SW480 (cell line): ENCODE measurements around the gene OR2A25.
A peak's percentile ranks its signal among the peaks of the same experiment; 100 is the strongest.
"Not testable (repeated sequence)": the region's sequence is repeated elsewhere in the genome, so short reads cannot be mapped to it uniquely, and the experiment has no call there.

Source experiments
- DNase-seq: peaks from one replicate; pipeline ENCODE4 v3.0.0-alpha.2; 2016; ENCODE audit warnings: low spot score

Gene OR2A25, protein sequence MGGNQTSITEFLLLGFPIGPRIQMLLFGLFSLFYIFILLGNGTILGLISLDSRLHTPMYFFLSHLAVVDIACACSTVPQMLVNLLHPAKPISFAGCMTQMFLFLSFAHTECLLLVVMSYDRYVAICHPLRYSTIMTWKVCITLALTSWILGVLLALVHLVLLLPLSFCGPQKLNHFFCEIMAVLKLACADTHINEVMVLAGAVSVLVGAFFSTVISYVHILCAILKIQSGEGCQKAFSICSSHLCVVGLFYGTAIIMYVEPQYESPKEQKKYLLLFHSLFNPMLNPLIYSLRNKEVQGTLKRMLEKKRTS

DNA sequence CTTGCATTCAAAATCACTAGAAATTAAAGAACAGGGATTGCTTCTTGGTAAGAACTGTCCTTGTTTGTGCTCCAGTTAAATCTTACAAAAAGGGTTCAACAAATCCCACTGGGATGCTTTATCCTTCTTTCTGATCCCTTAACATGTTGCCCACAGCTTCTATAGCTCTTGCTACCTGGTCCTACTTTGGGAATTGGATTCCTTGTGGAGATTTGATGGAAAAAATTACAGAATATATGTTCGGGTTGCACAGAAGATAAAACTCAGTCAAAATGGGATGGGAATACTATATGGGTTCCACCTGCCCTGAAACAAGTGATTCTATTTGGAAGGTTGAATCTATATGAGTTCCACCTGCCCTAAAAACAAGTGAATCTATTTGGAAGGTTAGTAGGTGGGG is at the start of gene OR2A25:
OR2A25 (plus strand) TSS at position 301 of the 400 bp plus-strand sequence. CDS start 4,409 bp downstream, outside the sequence.
- DNase-seq, result no peak

DNA sequence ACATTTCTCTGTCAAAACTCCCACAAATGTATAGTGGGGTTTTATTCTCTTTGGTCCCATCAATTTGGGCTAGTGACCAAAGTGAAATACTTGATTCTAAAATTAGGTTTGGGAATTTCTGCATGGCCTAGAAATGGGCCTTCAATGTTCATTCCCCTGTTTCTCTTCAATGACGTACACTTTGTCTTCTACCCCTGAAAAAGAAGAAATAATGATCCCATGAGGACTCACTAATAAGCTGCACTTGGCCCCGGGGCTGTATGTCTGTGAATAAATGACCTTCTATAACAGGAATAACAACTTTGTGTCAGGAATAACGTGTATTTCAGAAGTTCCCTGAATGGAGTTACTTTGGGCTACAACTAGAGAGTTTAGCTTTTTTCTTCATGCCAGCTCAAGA is 49.3 kb upstream of the OR2A25 start:
- no peak for DNase-seq

DNA sequence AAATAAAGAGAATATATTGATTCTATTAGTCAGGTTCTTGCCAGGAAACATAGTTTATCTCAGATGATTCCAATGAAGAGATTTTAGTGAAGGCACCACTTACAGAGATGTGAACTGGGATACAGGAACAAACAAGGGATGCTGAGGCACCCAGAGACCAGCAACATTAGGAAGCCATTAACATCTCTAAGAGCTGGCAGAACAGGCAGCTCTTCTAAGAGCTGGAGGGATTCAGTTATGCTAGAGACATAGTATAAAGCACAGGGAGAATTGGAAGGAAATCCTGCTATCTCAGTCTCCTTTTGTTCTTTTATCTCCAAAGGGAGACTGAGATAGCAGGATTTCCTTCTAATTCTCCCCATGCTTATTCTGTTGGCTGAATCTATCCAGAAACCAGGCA is 47.4 kb upstream of the OR2A25 start:
- no peak for DNase-seq

DNA sequence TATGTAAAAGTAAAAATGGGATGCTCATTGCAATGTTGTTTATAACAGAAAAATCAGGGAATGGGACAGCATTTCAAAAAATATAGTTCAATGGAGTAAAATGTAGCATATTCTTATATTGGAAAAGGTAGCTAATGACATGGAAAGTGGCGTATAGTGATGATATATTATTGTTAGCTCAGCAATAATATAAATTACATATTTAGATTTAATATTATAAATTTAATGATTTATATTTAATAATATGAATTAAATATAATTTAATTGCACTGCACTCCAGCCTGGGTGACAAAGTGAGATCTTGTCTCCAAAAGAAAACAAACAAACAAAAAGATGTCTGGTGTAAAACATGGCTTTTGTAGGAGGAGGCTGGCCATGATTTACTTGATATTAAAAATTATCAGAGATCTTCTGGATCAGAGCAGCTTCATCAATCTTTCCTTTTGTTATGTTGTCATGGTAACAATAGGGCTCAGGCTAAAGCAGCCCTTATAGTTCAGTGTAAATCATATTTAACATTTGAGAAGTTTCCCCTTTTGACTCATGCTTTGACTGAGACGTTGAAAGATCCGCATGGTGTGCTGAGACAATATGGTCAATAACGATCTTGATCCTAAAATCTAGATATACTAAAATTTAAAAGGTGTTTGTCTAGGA is 46.3 kb upstream of the OR2A25 start:
- DNase-seq, result no peak

DNA sequence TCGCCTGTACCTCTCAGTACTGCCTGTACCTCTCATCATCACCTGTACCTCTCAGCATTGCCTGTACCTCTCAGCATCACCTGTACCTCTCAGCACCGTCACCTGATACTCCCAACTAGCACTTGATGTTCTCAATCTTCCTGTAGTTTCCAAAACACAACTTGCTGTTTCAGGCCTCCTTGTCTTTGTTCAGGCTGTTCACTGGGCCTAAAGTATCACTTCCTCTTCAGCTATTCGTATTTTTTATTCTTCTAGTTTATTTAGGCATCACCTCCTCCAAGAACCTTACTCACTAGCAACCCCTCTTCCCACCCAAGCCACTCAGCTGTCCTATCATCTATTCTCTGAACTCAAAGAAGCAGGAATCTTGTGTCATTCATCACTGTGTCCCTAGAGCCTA is 45.4 kb upstream of the OR2A25 start:
- DNase-seq, result no peak

DNA sequence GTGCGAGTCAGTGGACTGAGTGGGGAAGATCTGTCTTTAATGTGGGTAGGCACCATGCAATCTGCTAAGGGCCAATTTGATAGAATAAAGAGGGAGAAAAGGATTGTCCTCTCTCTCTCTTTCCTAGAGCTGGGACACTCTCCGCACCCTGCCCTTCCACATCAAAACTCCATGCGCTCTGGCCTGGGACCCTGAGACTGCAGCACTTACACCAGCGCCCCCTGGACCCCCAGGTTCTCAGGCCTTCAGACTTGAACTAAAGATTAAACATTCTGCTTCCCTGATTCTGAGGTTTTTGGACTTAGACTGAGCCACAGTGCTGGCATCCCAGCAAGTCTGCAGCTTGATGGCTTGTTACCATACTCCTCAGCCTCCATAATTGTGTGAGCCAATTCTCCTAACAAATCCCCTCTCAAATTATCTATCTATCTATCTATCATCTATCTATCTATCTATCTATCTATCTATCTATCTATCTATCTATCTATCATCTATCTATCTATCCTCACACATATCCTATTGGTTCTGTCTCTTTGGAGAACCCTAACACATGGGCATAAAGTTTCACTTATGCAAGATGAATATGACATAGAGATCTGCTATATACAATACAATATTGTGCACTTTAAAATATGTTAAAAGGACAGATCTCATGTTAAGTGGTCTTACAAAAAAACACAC is 43.3 kb upstream of the OR2A25 start:
- DNase-seq, result no peak

DNA sequence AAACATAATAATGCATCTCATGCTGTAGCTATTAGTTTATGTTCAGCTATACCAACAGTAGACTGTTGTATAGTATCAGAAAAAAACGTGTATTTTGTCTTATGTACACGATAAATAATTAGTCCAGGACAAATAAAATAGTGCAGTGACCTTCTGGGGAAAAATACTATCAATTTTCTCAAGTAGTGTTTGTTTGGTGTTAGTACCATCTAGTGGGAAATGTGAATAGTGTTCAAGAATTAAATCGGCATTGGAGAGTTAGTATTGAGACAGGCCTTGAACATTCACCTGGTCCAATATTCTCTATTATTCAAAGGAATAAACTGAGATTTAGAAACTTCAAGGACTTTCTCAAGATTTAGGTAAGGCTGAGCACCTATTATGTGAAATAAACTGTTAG is 42.5 kb upstream of the OR2A25 start:
- peak; percentile 26 for DNase-seq

DNA sequence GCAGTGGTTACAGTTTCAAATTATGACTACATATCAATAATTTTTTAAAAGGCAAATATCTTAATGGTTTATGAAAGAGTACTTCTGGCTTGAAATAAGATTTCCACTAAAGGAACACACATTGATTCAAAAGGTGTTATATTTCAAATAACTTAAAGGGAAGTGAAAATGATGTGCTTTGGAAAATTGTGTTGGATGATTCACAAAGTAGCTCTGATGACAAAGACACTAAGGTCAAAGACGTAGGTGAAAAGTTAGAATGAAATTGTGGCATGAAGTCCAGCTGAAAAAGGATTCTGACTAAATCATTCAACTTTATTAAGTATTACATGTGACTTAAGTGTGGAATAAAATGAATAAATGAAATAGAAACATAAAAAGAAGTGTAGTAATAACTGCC is 41.6 kb upstream of the OR2A25 start:
- no peak for DNase-seq

DNA sequence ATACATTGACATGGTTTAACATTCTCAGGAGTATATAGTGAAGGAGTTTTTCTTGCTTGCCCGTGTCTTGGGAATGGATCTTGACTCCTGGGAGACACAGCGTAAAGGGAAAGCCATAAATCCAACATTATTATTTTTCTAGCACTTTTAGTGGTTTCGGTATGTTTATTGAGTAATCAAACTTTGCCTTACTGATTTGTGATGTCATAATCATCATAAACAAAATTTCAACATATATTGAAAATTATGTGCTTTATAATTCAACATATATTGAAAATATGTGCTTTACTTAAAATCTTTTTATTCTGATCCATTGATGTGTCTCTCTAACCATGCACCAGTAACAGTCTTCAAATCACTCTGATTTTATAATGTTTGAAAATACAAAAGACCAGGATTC is 41.1 kb upstream of the OR2A25 start:
- no peak for DNase-seq

DNA sequence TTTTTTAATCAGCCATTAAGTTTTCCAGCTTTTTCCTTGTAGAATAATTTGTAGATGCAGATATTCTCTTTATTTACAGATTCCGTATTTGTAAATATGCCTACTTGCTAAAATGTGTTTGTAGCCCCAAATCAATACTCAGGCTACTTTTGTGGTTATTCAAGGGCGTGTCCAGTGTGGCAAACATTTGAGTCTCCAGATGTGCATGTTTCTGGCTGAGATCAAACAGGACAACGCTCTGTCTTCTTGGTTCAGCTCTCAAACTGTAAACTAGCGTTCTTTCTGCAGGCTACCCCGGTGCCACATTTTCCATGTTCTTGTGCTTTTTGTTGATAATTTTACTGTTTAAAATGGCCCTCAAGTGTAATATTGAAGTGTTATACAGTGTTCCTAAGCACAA is 37.1 kb upstream of the OR2A25 start:
- DNase-seq, result no peak

DNA sequence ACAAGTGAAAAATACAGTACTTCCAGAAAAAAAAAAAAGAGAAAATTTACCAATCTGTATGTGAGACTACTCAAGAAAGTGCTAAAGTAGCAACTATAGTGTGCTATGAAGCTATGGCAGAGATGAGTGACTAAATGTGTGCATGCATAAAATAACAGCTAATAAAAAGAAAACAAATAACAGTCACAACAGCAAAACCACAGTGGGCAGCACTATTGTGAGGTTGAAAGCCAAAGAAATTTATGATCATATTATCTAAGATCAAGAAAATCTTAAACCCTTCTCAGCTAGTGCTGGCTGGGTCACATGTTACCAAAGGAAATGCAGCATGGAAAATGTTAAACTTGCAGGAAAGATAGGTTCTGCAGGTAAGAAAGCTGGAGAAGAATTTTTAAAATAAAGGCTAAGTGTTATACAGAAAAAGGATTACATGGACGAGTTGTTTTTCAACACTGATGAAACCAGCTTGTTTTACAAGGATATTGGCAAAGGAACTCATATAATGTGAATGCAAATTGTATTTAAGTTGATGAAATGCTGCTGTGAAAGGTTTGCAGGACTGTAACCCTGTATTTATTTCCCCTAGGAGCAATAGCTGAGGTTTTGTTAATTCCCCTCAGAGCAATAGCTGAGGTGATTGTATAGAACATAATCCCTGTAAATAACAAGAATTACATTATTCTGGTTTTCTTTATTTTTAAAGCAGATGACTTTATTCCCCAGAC is 36.5 kb upstream of the OR2A25 start:
- DNase-seq, result no peak

DNA sequence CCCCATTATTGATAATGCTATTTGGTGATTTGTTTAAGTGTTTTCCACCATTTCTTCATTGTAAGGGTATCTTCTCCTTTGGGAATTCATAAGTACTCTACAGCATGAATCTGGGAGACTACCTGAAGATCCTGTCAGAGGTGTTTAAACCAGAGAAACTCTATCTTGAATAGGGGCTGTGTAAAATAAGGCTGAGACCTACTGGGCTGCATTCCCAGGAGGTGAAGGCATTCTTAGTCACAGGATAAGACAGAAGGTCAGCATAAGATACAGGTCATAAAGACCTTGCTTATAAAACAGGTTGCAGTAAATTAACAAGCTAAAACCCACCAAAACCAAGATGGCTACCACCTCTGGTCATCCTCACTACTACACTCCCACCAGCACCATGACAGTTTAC is 34.2 kb upstream of the OR2A25 start:
- no peak for DNase-seq

DNA sequence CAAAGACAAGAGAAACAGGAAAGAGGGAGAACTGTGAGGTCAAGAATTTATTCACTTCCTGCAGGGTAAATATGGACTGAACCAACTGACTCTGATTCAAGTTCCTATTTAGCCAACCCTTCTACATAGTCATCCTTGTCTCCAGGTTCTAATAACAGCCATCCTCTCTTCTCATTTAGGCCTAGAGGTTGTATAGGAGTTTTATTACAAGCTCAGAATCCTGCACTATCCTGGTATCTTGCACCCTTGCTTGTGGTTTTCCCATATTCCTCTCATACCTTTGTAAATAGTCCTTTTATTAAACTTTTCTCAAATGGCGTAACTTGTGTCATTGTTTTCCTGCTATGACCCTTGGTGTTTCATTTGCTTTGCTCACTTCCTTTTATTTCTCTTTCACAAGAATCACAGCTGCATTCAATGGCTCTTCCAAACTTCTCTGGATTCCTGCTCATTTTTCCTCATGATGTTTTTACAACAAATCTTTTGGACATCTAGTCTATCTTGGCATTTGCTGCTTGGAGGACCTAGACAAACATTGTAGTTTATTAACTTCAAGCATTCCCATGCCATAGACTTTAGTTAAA is 33.2 kb upstream of the OR2A25 start:
- DNase-seq, result no peak

DNA sequence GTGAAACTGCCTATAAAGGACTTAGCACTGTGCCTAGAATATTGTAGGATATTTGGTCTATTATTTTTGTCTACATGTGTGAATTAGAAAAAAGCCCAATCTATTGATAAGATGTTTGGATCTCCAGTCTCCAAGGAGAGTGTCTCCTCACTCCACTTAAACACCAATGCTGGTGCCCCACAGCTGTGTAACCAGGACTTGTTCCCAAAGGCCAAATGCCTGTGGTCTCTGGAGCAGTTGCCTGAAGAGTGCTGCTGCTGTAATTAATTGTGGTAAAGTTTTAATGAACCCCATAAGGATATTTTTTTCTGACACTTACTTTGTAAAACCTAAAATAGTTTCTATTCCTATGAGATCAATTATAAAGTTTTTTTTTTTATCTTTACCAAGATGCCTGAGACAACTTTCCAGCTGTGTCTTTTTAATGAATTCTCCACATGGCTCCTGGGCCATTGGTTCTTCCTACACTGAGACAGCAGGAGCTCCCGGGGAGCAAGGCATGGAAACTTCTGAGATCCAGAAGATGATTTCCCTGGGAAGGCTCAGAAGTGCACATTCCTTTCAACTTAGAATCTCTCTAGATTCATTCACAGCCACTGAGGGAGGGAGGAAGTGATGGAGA is 32.1 kb upstream of the OR2A25 start:
- DNase-seq, result no peak

DNA sequence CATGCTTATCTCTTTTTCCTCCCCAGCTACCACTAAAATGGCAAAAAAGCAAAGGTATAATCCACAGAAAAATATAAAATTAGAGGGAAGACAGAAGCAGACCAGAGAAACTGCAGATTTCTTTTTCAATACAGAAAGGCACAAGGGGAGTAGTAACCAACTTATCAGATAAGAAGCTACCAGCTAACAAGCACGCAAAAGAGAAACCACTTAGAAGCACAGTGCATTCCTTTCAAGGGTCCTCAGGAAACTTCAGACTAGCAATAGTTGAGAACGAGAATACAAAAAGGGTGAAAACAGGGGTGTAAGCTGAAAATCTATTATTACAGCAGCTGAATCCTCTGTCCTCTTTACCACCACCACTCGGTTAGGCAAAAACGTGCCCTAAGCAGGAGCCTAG is 30.7 kb upstream of the OR2A25 start:
- no peak for DNase-seq

DNA sequence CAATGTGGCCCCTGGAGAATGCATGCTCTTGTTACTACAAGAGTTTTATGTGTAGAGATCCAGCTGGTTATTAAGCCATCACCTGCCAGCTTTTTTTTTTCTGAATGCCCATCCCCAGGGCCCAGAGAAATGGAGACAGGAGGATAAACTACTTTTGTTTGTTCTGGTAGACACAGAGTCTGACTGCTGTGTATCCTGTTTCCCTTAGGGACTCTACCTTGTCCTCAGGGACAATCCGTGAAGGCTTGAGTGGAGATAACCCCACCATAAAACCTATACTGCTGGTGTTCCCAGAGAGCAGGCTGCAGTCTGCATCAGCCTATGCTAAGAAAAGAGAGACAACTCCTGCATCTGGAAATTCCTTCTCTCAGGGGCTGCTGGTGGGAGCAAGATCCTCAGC is 21.0 kb upstream of the OR2A25 start, which contains the start of gene OR2A5:
OR2A5 (plus strand) TSS at position 301 of the 400 bp plus-strand sequence. CDS start 1,454 bp downstream, outside the sequence.
- no peak for DNase-seq

DNA sequence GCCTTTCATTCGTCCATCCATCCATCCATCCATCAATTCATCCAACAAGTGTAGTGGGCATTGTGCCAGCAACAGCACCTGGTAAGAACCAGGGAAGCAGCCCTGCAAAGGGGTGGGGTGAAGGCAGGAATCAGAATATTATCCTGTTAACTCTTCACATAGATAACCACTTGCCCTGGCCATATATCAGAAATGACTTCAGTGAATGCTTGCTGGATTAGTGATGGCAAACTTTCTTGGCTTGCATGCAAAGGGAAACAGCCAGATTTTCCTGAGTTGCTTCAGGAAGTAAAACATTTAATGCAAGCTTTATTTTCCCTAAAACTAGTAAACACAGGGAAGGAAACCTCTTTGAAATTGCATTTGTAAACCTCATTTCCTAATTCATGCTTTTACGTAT is 20.1 kb upstream of the OR2A25 start:
- no peak for DNase-seq

DNA sequence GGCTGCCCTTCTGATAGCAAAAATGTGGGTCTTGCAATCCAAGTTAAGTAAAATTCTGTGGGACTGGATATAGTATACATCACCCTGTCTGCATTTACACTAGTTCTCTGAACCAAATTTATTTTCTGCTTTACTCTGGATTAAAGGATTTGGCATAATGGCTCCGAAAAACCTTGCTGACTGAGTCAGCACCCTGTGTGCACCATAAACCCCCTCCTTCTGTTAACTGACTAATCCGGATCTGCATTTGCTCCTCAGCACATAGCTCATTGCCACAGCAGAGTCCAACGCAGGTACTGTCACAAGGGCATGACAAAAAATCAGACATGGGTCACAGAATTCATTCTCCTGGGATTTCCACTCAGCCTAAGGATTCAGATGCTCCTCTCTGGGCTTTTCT is 19.5 kb upstream of the OR2A25 start:
- no peak for DNase-seq

DNA sequence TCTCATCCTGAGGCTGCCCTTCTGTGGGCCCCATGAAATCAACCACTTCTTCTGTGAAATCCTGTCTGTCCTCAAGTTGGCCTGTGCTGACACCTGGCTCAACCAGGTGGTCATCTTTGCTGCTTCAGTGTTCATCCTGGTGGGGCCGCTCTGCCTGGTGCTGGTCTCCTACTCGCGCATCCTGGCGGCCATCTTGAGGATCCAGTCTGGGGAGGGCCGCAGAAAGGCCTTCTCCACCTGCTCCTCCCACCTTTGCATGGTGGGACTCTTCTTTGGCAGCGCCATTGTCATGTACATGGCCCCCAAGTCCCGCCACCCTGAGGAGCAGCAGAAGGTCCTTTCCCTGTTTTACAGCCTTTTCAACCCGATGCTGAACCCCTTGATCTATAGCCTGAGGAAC is 18.7 kb upstream of the OR2A25 start:
- not testable (repeated sequence) for DNase-seq

DNA sequence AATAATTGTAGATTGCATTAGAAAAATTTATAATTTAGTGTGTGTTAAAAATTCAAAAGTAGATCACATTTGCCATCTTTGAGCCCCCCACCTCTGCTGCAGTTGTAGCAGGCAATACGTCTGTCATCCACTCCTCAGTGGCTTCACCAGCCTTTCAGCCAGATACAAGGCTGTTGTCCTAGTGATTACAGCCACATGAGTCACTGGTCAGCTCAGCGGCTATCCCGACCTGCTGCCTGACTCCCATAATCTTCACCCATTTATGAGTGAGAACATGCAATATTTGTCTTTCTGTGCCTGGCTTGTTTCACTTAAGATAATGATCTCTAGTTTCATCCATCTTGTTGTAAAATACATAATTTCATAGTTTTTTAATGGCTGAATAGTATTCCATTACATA is 11.7 kb upstream of the OR2A25 start:
- DNase-seq, result peak; percentile 13

DNA sequence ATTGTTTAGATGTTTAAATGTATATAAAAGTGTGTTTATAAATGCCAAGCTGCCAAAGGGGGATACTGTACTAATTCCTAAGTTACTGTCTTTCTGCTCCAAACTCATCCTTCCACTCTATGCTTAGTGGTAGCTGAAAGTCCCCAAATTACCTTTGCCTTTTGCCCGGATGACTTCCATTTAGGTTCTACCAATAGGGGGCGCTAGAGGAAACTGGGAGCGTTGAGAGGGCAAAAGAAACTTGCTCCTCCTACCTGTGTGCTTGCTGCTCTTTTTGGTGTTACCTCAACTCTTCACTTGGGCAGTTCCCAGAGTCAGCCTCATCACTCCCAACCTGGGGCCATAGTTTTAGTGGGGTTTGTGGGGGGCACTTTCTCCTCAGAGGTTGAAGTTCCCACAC is 5.9 kb upstream of the OR2A25 start:
- DNase-seq, result no peak

DNA sequence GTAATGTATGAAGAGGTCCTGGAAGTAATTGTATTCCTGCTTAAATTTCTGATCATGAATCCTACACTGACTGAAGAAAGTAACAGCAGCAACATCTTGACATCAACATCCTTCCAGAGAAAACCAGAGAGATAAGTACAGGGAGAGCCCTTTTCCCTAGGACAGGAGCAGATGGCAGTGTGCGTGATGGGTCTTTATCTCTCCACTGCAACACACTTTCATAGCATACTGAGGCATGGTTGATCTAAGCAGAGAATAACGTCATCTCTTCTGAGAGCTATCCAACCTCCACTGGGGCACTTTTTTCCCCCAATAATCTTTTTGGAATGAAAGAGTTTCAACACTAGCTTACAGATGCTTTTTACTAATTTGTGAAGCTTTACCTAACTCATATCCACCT is 342 bp downstream of the OR2A25 start:
- DNase-seq, result no peak
